T-helper 2 cell treated with Interferon-gamma antibody and Interleukin-4, amounts not matched to agents 5 μg/mL and 100 μg/mL, for 36 hours (primary cell): ENCODE measurements around the gene TXLNB.
A peak's percentile ranks its signal among the peaks of the same experiment; 100 is the strongest.

Experiments used
- DNase-seq: peaks from one replicate; pipeline ENCODE4 v3.0.0; 2021; ENCODE audit warnings: low spot score
- H3K27ac Mint-ChIP-seq: one replicate; pipeline ENCODE4 v1.8.0; 2021; ENCODE audit warnings: mild to moderate bottlenecking, mixed read lengths
- H3K27me3 Mint-ChIP-seq: one replicate; pipeline ENCODE4 v1.8.0; 2021; ENCODE audit warnings: low read depth, mixed read lengths
- H3K36me3 Mint-ChIP-seq: one replicate; pipeline ENCODE4 v1.8.0; 2021; ENCODE audit warnings: low read depth, mixed read lengths
- H3K4me1 Mint-ChIP-seq: one replicate; pipeline ENCODE4 v1.8.0; 2021; ENCODE audit warnings: low read depth, mixed read lengths
- H3K4me3 Mint-ChIP-seq: one replicate; pipeline ENCODE4 v1.8.0; 2022; ENCODE audit warnings: mild to moderate bottlenecking, moderate library complexity, mixed read lengths
- H3K9me3 Mint-ChIP-seq: one replicate; pipeline ENCODE4 v1.8.0; 2021; ENCODE audit warnings: mixed read lengths

TXLNB gene

GRCh38 chr6:139291813-139292619 lies at the start of gene TXLNB:
Gene TXLNB, minus strand, starts transcription at chr6:139291998. Its CDS starts 3,099 bp downstream, at chr6:139288899.
- peaks cover 8% of the 10 kb centered on the region for H3K9me3 Mint-ChIP-seq
- peak; percentile 86 for DNase-seq
- peak within 1 kb of the TSS; percentile 99 for H3K27ac Mint-ChIP-seq
- peak within 1 kb of the TSS; percentile 86 for H3K4me3 Mint-ChIP-seq
- no peaks in the 10 kb centered on the region for H3K27me3 Mint-ChIP-seq
- peaks cover 41% of the 10 kb centered on the region for H3K4me1 Mint-ChIP-seq
- H3K36me3 Mint-ChIP-seq = peaks cover 4% of the 10 kb centered on the region

- Mint-ChIP-seq H3K27me3 (no peaks in the 10 kb centered on the region), H3K36me3 (no peaks in the 10 kb centered on the region), H3K4me1 (peaks cover 12% of the 10 kb centered on the region), H3K4me3 (no peak overlapping the region), H3K27ac (no peak overlapping the region), H3K9me3 (peaks cover 4% of the 10 kb centered on the region)
- DNase-seq = no peak
Measured at GRCh38 chr6:139341060-139341459, 49.3 kb upstream of the TXLNB start.

- Mint-ChIP-seq H3K36me3 (no peaks in the 10 kb centered on the region), H3K4me1 (peaks cover 9% of the 10 kb centered on the region), H3K9me3 (peaks cover 4% of the 10 kb centered on the region), H3K27ac (no peak overlapping the region), H3K27me3 (no peaks in the 10 kb centered on the region), H3K4me3 (no peak overlapping the region)
- no peak for DNase-seq
Measured at GRCh38 chr6:139338795-139339194, 47.0 kb upstream of the TXLNB start.

- Mint-ChIP-seq H3K27me3 (no peaks in the 10 kb centered on the region), H3K27ac (no peak overlapping the region), H3K9me3 (peaks cover 7% of the 10 kb centered on the region), H3K4me1 (peaks cover 4% of the 10 kb centered on the region), H3K36me3 (no peaks in the 10 kb centered on the region), H3K4me3 (no peak overlapping the region)
- DNase-seq = no peak
Measured at GRCh38 chr6:139337830-139338229, 46.0 kb upstream of the TXLNB start.

- no peaks in the 10 kb centered on the region for H3K4me1 Mint-ChIP-seq
- H3K27me3 Mint-ChIP-seq = no peaks in the 10 kb centered on the region
- H3K4me3 Mint-ChIP-seq = no peak overlapping the region
- no peaks in the 10 kb centered on the region for H3K36me3 Mint-ChIP-seq
- peaks cover 7% of the 10 kb centered on the region for H3K9me3 Mint-ChIP-seq
- no peak overlapping the region for H3K27ac Mint-ChIP-seq
- no peak for DNase-seq
Measured at GRCh38 chr6:139337001-139337400, 45.2 kb upstream of the TXLNB start.

GRCh38 chr6:139336488-139336887 lies 44.7 kb upstream of the TXLNB start:
- Mint-ChIP-seq H3K4me1 (no peaks in the 10 kb centered on the region), H3K9me3 (peaks cover 7% of the 10 kb centered on the region), H3K36me3 (no peaks in the 10 kb centered on the region), H3K27me3 (no peaks in the 10 kb centered on the region), H3K4me3 (no peak overlapping the region), H3K27ac (no peak overlapping the region)
- no peak for DNase-seq

- peaks cover 3% of the 10 kb centered on the region for H3K9me3 Mint-ChIP-seq
- no peaks in the 10 kb centered on the region for H3K36me3 Mint-ChIP-seq
- DNase-seq = no peak
- H3K27ac Mint-ChIP-seq = no peak overlapping the region
- H3K27me3 Mint-ChIP-seq = no peaks in the 10 kb centered on the region
- H3K4me1 Mint-ChIP-seq = no peaks in the 10 kb centered on the region
- no peak overlapping the region for H3K4me3 Mint-ChIP-seq
Measured at GRCh38 chr6:139335447-139336210, 43.8 kb upstream of the TXLNB start.

GRCh38 chr6:139334806-139335446 lies 43.1 kb upstream of the TXLNB start:
- no peaks in the 10 kb centered on the region for H3K36me3 Mint-ChIP-seq

GRCh38 chr6:139330826-139331500 lies 39.2 kb upstream of the TXLNB start:
- no peak overlapping the region for H3K4me3 Mint-ChIP-seq
- peaks cover 5% of the 10 kb centered on the region for H3K36me3 Mint-ChIP-seq
- H3K27me3 Mint-ChIP-seq = no peaks in the 10 kb centered on the region
- H3K27ac Mint-ChIP-seq = no peak overlapping the region
- peaks cover 2% of the 10 kb centered on the region for H3K4me1 Mint-ChIP-seq
- no peak for DNase-seq
- H3K9me3 Mint-ChIP-seq = peaks cover 14% of the 10 kb centered on the region

More at GRCh38 chr6:139334806-139335446, 43.1 kb upstream of the TXLNB start:
- no peak for DNase-seq
- Mint-ChIP-seq H3K27ac (no peak overlapping the region), H3K4me1 (no peaks in the 10 kb centered on the region), H3K4me3 (no peak overlapping the region), H3K27me3 (no peaks in the 10 kb centered on the region), H3K9me3 (peaks cover 3% of the 10 kb centered on the region)

GRCh38 chr6:139330306-139330705 lies 38.5 kb upstream of the TXLNB start:
- Mint-ChIP-seq H3K27me3 (no peaks in the 10 kb centered on the region), H3K4me1 (peaks cover 5% of the 10 kb centered on the region), H3K36me3 (peaks cover 8% of the 10 kb centered on the region), H3K9me3 (peaks cover 17% of the 10 kb centered on the region), H3K27ac (no peak overlapping the region), H3K4me3 (no peak overlapping the region)
- DNase-seq = no peak

- Mint-ChIP-seq H3K36me3 (peaks cover 8% of the 10 kb centered on the region), H3K27ac (no peak overlapping the region), H3K4me1 (peaks cover 9% of the 10 kb centered on the region), H3K4me3 (no peak overlapping the region), H3K27me3 (no peaks in the 10 kb centered on the region), H3K9me3 (peaks cover 17% of the 10 kb centered on the region)
- DNase-seq = no peak
Measured at GRCh38 chr6:139329224-139329623, 37.4 kb upstream of the TXLNB start.

GRCh38 chr6:139327038-139327437 lies 35.2 kb upstream of the TXLNB start:
- no peak overlapping the region for H3K27ac Mint-ChIP-seq
- H3K36me3 Mint-ChIP-seq = peaks cover 21% of the 10 kb centered on the region
- no peaks in the 10 kb centered on the region for H3K27me3 Mint-ChIP-seq
- peaks cover 24% of the 10 kb centered on the region for H3K4me1 Mint-ChIP-seq
- H3K9me3 Mint-ChIP-seq = peaks cover 31% of the 10 kb centered on the region
- H3K4me3 Mint-ChIP-seq = no peak overlapping the region
- DNase-seq = no peak

- Mint-ChIP-seq H3K27ac (peak overlapping the region; percentile 51), H3K4me1 (peaks cover 24% of the 10 kb centered on the region), H3K9me3 (peaks cover 32% of the 10 kb centered on the region), H3K27me3 (no peaks in the 10 kb centered on the region), H3K4me3 (peak overlapping the region; percentile 40), H3K36me3 (peaks cover 23% of the 10 kb centered on the region)
- no peak for DNase-seq
Measured at GRCh38 chr6:139325686-139326085, 33.9 kb upstream of the TXLNB start.
